GM18505 (cell line): ENCODE measurements around the gene PBX4.

Experiments used
- ATAC-seq: cut with Tn5 transposase; IDR thresholded peaks from one replicate; pipeline ENCODE4 v1.9.1; 2021; ENCODE audit not compliant: unreplicated experiment
- POLR2A ChIP-seq: IDR thresholded peaks from 4 replicates; pipeline ENCODE4 v1.6.1; 2011; ENCODE audit warnings: borderline replicate concordance; ENCODE audit not compliant: insufficient read depth, insufficient read length; ENCODE audit errors: extremely low read depth

The PBX4 gene

DNA sequence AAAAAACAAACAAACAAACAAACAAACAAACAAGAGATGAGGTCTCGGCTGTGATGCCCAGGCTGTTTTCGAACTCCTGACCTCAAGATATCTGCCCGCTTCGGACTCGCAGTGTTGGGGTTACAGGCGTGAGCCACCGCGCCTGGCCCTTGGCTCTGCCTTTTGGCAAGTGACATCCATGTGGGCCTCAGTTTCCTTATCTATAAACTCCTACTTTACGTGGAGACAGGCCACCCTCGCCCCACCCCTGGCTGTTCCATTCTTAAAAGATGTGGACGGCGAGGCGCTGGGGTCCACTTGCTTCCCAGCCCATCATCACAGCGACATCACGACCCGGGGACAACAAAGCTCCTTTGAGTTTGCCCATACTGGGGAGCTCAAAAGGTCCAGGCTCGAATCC lies 104.8 kb downstream of the PBX4 start:
- ATAC-seq, result no peak
- no peak for TF ChIP-seq POLR2A
